Activated CD4-positive, alpha-beta T cell treated with anti-CD3 and anti-CD28 coated beads for 4 hours (primary cell): ENCODE data around the gene KRT222.
A peak's percentile ranks its signal among the peaks of the same experiment; 100 is the strongest.

ENCODE experiments used
- DNase-seq, 2 donors: peaks; one replicate each; pipeline ENCODE4 v3.0.0-alpha.2; 2020

KRT222 gene

DNA sequence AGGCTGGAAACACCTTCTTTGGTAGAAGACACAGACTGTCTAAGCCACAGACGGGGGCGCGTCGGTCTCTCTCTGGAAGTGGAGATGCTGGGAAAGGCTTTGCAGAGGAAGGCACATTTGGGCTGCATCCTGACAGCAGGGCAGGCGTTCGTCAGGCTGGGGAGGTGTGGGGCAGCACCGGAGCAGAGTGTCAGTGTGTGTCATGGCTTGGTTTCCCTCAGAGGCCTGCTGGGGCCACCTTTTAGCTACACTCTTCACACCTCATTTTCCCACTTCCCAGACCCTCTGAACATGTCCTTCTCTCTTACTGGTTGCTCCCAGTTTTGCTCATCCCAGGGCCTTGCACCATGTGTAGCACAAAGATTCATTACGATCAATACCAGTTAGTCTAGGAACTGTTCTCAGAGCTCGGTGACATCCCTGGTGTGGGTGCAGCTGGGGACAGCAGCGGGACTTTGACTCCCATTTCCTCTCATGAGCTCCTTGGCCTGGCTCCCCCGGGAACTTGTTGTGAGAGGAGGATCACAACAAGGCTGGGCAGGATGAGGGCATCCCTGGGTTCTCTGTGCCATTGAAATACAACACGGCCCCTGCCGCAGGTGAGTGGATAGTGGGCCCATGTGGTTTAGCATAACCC is 50.4 kb downstream of the KRT222 start:
- DNase-seq, result no peak

DNA sequence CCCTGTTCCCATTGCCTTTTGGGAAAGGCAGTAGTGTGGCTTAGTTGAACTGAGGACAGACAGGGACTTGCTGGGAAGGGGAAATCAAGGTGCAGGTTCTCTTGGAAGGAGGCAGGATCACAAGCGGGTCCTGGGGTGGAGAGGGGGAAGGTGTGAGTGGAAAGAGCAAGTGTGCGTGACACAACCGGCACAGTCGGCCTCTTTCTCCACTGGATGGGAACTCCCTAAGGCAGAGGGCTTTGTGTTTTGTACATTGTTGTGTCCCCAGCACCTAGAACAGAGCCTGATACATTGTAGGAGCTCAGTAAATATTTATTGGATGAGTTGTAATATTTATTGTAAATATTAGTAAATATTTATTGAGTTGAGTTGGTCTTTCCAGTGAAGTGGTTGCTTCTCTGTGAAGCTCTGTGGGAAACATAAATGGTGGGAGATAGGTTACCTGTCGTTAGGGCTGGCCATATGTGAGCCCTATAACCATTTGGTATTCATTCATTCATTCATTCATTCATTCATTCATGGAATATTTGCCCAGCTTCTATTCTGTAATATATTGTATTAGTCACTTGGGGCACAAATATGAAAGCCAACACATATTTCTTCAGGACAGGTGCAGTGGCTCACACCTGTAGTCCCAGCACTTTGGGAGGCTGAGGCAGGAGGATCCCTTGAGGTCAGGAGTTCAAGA is 51.4 kb downstream of the KRT222 start:
- no peak for DNase-seq

DNA sequence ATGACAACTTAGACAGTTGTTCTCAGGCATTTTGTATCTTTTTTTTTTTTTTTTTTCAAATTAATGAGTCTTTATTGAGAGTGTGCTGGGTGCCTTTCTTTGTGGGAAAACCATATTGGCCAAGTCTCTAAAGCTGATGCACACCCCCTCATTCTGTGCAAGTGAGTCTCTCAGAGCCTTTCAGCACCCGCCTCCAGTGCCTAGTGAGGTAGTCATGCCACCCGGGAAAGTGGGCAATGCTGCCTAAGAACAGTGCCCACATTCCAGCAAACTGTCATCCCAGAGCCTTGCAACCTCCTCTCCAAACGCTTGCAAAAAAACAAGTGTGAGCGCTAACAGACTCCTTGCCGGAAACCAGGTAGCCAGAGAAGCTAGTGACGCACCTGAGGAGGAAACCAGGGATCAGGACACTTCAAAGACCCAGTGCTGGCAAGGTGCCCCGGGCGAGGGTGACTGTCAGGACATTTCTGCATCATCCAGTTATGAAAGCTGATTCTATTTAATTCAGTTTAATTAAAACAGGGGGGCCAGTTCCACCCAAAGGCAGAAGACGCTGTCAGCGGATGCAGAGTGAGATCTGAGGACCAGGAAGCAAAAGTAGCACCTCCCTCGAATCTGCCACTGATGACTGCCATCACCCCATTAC is 52.3 kb downstream of the KRT222 start:
- peak; percentile 69 to 72 for DNase-seq

DNA sequence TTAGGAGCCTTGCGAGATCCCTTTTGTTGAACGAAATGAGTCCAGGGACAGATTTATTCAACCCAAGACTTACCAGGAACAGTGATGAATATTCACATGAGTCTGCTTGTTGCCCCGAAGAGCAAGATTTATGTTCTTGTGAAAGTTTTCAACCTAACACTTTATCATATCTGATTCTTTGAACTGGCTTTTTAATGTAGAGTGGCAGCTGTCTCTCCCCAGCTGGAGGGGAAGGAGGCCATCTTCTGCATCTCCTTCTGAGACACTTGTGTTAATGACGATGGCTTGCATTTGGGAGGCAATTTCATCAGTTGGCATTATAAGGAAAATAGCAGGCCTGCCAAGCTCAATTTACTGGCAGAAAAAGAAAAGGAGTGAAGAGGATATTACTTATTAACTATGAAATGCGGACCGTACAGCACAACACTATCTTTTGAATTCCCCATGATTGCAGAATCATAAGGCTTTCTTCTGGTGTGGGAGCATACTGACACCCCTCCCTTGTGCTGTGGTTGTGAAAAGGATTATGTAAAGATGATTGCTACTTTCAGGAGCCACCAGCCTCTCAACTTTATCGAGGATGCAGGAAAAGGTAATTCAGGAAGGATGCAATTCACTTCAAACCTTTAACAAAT is 53.0 kb downstream of the KRT222 start:
- no peak for DNase-seq

DNA sequence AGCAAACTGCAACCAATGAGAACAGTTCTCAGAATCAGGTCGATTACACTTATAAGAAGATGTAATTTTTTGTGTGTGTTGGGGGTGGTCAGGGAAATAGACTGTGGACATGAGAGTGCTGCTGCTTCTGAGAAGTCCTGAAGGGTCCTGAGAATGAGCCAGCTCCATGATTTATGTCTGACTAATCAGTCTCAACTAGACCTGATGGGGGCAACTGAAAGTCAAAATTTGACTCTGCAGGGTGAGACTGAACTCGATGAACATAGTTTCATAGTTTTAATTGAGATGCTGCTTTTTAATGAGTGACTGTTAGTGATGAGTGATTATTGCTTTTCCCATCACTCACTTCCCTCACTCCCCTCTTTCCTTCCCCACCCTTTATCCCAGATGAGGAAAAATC is 54.6 kb downstream of the KRT222 start:
- DNase-seq, result no peak

GRCh38 chr17:40608061-40608581 is 56.9 kb downstream of the KRT222 start:
- DNase-seq, result no peak

GRCh38 chr17:40607641-40608040 is 57.3 kb downstream of the KRT222 start:
- peak in 1 of 2 donors; percentile 31 for DNase-seq

DNA sequence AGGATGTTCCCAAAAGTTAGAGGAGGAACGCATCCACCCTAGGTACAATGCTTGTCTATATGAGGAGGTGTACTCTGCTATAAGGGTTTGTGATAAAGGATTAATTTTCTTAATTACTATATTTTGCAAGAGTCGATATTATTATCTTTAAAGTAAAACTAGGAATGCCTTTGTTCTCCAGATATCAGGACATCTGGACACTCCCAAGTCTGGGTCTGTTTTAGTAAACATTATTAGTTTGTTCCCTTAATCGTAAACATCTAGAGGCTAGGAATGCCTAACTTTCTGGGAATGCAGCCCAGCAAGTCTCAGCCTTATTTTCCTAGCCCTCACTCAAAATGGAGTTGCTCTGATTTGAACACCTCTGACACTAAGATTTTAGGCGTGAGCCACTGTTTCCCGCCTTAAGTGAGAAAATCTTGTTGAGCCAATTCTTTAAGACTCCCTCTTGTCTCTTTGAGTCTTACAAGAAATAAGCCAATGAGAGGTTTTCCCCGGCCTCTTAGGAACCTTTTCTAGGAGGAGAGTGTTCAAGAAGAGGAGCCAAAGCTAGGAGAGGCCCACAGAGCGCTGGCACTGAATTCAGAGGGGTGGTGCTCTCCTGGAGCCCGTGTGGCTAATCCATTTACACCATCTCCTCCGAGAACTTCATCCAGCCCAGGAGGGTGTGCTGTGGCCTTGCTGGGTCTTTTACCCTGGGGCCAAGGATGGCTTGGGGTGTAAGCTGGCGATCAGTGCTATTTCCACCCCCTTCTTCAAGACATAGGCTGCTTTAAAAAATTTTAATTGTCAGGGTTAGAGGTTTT is 58.2 kb downstream of the KRT222 start:
- no peak for DNase-seq

DNA sequence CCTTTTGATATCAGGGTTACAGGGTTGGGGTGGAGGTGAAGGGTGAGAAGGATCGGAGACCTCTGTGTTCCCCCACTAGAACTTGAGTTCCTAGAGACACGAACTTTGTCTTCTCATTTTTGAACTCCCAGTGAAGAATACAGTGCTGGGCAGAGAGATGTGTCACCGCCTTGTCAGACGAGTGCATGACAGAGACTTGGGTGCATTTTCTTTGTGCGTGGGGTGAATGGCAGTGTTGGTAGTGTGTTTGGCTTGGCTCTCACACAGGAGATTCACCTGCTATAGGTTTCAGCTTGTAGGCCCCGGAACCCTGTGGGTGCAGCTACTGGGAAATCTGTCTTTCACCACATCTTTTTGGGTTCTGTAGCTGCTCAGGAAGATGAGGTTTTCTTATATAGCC is 59.7 kb downstream of the KRT222 start:
- peak; percentile 76 to 78 for DNase-seq
